Skeletal muscle cell (primary cell): ENCODE results near the gene MCOLN2.

ENCODE experiments used
- DNase-seq: peaks from one replicate; pipeline ENCODE4 v3.0.0-alpha.2; 2010; ENCODE audit warnings: low read depth
- H3K4me3 ChIP-seq: 2 replicates; pipeline ENCODE4 v1.5.1; 2011; ENCODE audit warnings: low read depth, mild to moderate bottlenecking, control low read depth, low read length, moderate library complexity

Gene MCOLN2

GRCh38 chr1:84947536-84948410, 49.1 kb downstream of the MCOLN2 start:
- DNase-seq = no peak
- H3K4me3 ChIP-seq = no peak overlapping the region

- H3K4me3 ChIP-seq = no peak overlapping the region
- DNase-seq = no peak
Observed at GRCh38 chr1:84946631-84947030, 50.3 kb downstream of the MCOLN2 start.

GRCh38 chr1:84944767-84945486, 52.0 kb downstream of the MCOLN2 start:
- H3K4me3 ChIP-seq = peak overlapping the region; percentile 31
- DNase-seq = peak; percentile 71

GRCh38 chr1:84941843-84942242, 55.1 kb downstream of the MCOLN2 start:
- no peak overlapping the region for H3K4me3 ChIP-seq
- DNase-seq = no peak

- no peak for DNase-seq
- H3K4me3 ChIP-seq = no peak overlapping the region
Observed at GRCh38 chr1:84940481-84940880, 56.4 kb downstream of the MCOLN2 start.

GRCh38 chr1:84939761-84940160, 57.2 kb downstream of the MCOLN2 start:
- H3K4me3 ChIP-seq = no peak overlapping the region
- DNase-seq = no peak

- no peak overlapping the region for H3K4me3 ChIP-seq
- peak; percentile 11 for DNase-seq
Observed at GRCh38 chr1:84939151-84939550, 57.8 kb downstream of the MCOLN2 start.

- DNase-seq = no peak
- no peak overlapping the region for H3K4me3 ChIP-seq
Observed at GRCh38 chr1:84936116-84936810, 60.6 kb downstream of the MCOLN2 start.

- H3K4me3 ChIP-seq = no peak overlapping the region
Observed at GRCh38 chr1:84933011-84933611, 63.8 kb downstream of the MCOLN2 start.

GRCh38 chr1:84930831-84931230, 66.1 kb downstream of the MCOLN2 start:
- DNase-seq = no peak
- H3K4me3 ChIP-seq = no peak overlapping the region

More at GRCh38 chr1:84933011-84933611, 63.8 kb downstream of the MCOLN2 start:
- DNase-seq = no peak

GRCh38 chr1:84930329-84930728, 66.6 kb downstream of the MCOLN2 start:
- no peak for DNase-seq
- H3K4me3 ChIP-seq = no peak overlapping the region

- DNase-seq = no peak
- no peak overlapping the region for H3K4me3 ChIP-seq
Observed at GRCh38 chr1:84929581-84929980, 67.3 kb downstream of the MCOLN2 start.

- H3K4me3 ChIP-seq = no peak overlapping the region
- DNase-seq = no peak
Observed at GRCh38 chr1:84928979-84929378, 67.9 kb downstream of the MCOLN2 start.

- H3K4me3 ChIP-seq = no peak overlapping the region
- DNase-seq = no peak
Observed at GRCh38 chr1:84923317-84923716, 73.6 kb downstream of the MCOLN2 start.

- no peak for DNase-seq
- H3K4me3 ChIP-seq = no peak overlapping the region
Observed at GRCh38 chr1:84920159-84920558, 76.8 kb downstream of the MCOLN2 start.

- no peak for DNase-seq
- H3K4me3 ChIP-seq = no peak overlapping the region
Observed at GRCh38 chr1:84919461-84919970, 77.4 kb downstream of the MCOLN2 start.

- H3K4me3 ChIP-seq = no peak overlapping the region
- DNase-seq = no peak
Observed at GRCh38 chr1:84918726-84919336, 78.1 kb downstream of the MCOLN2 start.

GRCh38 chr1:84916897-84917296, 80.0 kb downstream of the MCOLN2 start:
- DNase-seq = no peak
- H3K4me3 ChIP-seq = no peak overlapping the region

- peak; percentile 25 for DNase-seq
- no peak overlapping the region for H3K4me3 ChIP-seq
Observed at GRCh38 chr1:84913555-84913892, 83.4 kb downstream of the MCOLN2 start.
